KMS-11 (cell line): ENCODE measurements around the gene FLRT1.

Experiments used
- H2AFZ ChIP-seq: fragments of 200-600 bp; sonication (generic); 2 replicates; pipeline ENCODE4 v1.6.1; 2016; ENCODE audit warnings: antibody characterized with exemption, mixed run types, low read depth
- H3K27ac ChIP-seq: fragments of 200-600 bp; sonication (generic); 2 replicates; pipeline ENCODE4 v1.6.1; 2016; ENCODE audit warnings: mild to moderate bottlenecking, mixed run types
- H3K27me3 ChIP-seq: fragments of 200-600 bp; sonication (generic); 2 replicates; pipeline ENCODE4 v1.6.1; 2017; ENCODE audit warnings: mild to moderate bottlenecking, low read depth, mixed run types, moderate library complexity; ENCODE audit not compliant: insufficient read depth
- H3K36me3 ChIP-seq: fragments of 200-600 bp; sonication (generic); 2 replicates; pipeline ENCODE4 v1.6.1; 2017; ENCODE audit warnings: mild to moderate bottlenecking, mixed run types; ENCODE audit not compliant: insufficient read depth
- H3K4me1 ChIP-seq: fragments of 200-600 bp; sonication (generic); 2 replicates; pipeline ENCODE4 v1.6.1; 2016; ENCODE audit warnings: mild to moderate bottlenecking, low read depth, mixed run types; ENCODE audit not compliant: poor library complexity, severe bottlenecking
- H3K4me2 ChIP-seq: fragments of 200-600 bp; sonication (generic); 2 replicates; pipeline ENCODE4 v1.7.0; 2016; ENCODE audit warnings: mild to moderate bottlenecking, mixed run types
- H3K4me3 ChIP-seq: fragments of 200-600 bp; sonication (generic); IDR thresholded peaks from 2 replicates; pipeline ENCODE4 v1.6.1; 2017; ENCODE audit warnings: low read depth, low read length, mixed read lengths; ENCODE audit not compliant: insufficient read depth
- H3K79me2 ChIP-seq: fragments of 200-600 bp; sonication (generic); 2 replicates; pipeline ENCODE4 v1.6.1; 2016; ENCODE audit warnings: low read depth, mixed run types; ENCODE audit not compliant: insufficient read depth
- H3K9ac ChIP-seq: fragments of 200-600 bp; sonication (generic); 2 replicates; pipeline ENCODE4 v1.6.1; 2016; ENCODE audit warnings: mild to moderate bottlenecking, mixed run types
- H4K20me1 ChIP-seq: fragments of 200-600 bp; sonication (generic); 2 replicates; pipeline ENCODE4 v1.6.1; 2016; ENCODE audit warnings: mild to moderate bottlenecking, mixed run types; ENCODE audit not compliant: insufficient read depth
- CTCF ChIP-seq: fragments of 200-600 bp; sonication (generic); conservative IDR thresholded peaks from 2 replicates; pipeline ENCODE4 v1.6.1; 2017; ENCODE audit warnings: low read depth, mild to moderate bottlenecking, antibody characterized with exemption, low read length, moderate library complexity, mixed read lengths

Gene FLRT1

DNA sequence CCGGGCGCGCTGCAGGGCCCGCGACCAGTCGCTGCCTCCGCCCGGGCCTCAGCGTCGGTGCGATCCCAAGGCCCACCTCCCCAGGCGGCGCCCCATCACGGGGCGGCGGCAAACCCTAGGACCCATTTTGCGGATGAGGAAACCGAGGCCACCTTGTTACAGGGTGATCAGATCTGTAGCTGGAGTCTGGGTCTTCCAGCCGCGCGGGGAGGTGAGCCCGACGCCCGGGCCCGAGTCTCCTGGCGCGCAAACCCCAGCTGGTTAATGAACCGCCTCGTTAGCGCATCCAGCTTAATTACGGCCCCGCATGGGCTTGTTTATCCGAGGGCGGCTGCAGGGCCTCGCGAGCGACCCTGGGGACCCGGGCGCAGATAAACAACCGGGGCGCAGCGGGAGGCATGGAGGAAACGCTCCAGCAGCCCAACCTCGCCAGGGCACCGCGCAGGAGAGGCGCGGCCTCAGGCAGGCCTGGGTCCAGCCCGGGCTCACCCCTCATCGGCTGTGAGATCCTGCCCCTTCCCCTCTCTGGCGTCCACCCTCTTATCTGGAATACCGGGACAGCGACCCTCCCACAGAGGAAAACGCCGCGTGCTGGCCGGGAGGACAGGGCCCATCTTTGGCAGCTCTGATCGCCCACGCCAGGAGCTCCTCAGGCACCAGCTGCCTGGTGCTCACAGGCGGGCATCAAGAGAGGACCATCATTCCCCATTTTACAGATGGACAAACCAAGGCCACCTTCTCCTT is 34.8 kb upstream of the FLRT1 start:
- Histone ChIP-seq H3K4me1 (no peaks in the 10 kb centered on the region), H3K36me3 (no peaks in the 10 kb centered on the region), H3K27me3 (no peaks in the 10 kb centered on the region), H3K9ac (no peak overlapping the region), H3K4me2 (no peak overlapping the region), H3K27ac (no peak overlapping the region), H3K4me3 (no peak overlapping the region), H2AFZ (no peak overlapping the region), H4K20me1 (no peaks in the 10 kb centered on the region), H3K79me2 (no peaks in the 10 kb centered on the region)
- TF ChIP-seq CTCF = no peak

GRCh38 chr11:64001484-64002420 is 34.0 kb upstream of the FLRT1 start:
- no peak overlapping the region for H2AFZ ChIP-seq
- TF ChIP-seq CTCF = no peak
- no peaks in the 10 kb centered on the region for H4K20me1 ChIP-seq
- no peaks in the 10 kb centered on the region for H3K79me2 ChIP-seq
- H3K4me3 ChIP-seq = no peak overlapping the region
- H3K4me1 ChIP-seq = no peaks in the 10 kb centered on the region
- no peak overlapping the region for H3K27ac ChIP-seq
- H3K9ac ChIP-seq = no peak overlapping the region
- no peak overlapping the region for H3K4me2 ChIP-seq
- H3K27me3 ChIP-seq = no peaks in the 10 kb centered on the region
- no peaks in the 10 kb centered on the region for H3K36me3 ChIP-seq

DNA sequence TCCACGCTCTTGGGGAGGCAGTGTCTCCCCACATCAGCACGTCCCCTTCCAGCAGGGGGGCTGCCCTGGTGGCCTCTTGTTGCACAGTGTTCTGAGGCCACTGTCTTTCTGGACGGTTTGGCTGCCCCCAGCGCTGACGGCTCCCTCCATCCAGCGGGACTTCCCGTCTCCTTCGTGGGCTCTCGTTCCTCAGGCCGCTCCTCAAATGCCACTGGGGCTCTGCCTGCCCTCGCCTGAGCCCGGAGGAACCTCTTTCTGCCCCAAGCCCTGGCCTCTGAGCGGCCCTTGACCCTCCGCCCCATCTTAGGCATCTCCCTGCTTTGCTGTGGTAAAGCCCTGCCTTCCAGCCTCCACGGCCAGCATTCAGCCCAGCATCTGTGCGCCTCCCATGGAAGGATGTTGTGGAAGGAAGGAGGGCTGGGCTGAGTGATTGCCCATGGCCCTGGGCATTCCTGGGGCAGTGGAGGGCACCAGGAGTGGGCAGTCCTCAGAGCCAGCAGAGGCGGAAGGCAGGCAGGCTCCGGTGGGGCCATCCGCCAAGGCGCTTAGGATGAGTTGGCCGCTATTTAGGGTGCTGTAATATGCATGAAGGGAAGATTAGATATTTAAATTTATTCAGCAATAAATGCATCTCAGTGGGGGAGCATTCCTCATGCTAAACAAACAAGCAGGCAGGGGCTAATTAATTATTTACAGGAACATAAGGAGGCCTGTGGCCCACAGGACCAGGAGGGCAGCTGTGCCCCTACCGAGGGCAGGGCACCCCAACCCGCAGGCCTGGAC is 31.7 kb upstream of the FLRT1 start:
- H3K36me3 ChIP-seq = no peaks in the 10 kb centered on the region
- no peak overlapping the region for H3K9ac ChIP-seq
- no peaks in the 10 kb centered on the region for H3K27me3 ChIP-seq
- no peak overlapping the region for H3K4me2 ChIP-seq
- TF ChIP-seq CTCF = no peak
- no peaks in the 10 kb centered on the region for H3K4me1 ChIP-seq
- H4K20me1 ChIP-seq = no peaks in the 10 kb centered on the region
- H2AFZ ChIP-seq = no peak overlapping the region
- no peak overlapping the region for H3K4me3 ChIP-seq
- H3K79me2 ChIP-seq = no peaks in the 10 kb centered on the region
- no peak overlapping the region for H3K27ac ChIP-seq

DNA sequence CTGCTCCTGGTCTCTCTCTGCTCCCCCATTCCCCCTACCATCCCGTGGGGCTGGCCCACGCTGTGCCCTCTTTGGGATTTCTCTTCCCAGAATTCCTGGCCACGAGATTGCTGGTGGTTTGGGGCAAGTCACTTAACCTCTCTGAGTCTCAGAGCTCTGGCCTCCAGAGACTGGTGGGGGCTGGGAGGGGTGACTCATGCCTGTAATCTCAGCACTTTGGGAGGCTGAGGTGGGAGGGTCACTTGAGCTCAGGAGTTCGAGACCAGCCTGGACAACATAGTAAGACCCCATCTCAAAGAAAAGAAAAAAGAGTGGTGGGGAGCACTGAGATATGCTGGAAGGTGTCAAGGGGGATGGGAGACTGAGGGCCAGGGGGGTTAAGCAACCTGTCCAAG is 31.1 kb upstream of the FLRT1 start:
- Histone ChIP-seq H3K4me1 (no peaks in the 10 kb centered on the region), H3K79me2 (no peaks in the 10 kb centered on the region), H3K4me2 (no peak overlapping the region), H3K27ac (no peak overlapping the region), H4K20me1 (no peaks in the 10 kb centered on the region), H2AFZ (no peak overlapping the region), H3K27me3 (no peaks in the 10 kb centered on the region), H3K9ac (no peak overlapping the region), H3K4me3 (no peak overlapping the region), H3K36me3 (no peaks in the 10 kb centered on the region)
- no peak for TF ChIP-seq CTCF
